IPS-18c (cell line): ENCODE data around the gene INHBB.
A peak's percentile ranks its signal among the peaks of the same experiment; 100 is the strongest.

Experiments used
- H3K4me3 ChIP-seq: 2 replicates; pipeline ENCODE4 v1.7.0; 2013; ENCODE audit warnings: low read depth, mild to moderate bottlenecking, low read length, moderate library complexity; ENCODE audit not compliant: insufficient read depth
- H3K9me3 ChIP-seq: one replicate; pipeline ENCODE4 v1.6.1; 2013; ENCODE audit warnings: mild to moderate bottlenecking, low read length, moderate library complexity; ENCODE audit not compliant: control insufficient read depth, insufficient read depth

Gene INHBB

DNA sequence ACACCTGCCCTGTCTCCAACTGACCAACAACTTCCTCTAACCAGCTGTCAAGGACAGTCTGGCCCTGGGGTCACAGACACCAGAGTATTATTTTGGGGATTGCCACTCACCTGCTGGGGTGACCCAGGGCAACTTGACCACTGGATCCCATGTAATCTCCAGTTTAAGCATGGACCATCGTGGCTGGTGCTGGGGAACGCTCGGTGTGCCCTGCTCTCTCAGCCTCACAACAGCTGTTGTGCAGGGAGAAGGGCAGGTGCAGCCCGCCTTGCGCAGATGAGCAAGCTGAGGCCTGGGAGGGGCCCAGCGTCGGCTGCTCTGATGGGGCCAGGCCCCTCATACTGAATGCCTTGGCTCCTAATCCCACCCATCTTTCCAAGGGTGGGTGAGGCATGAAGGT lies 21.0 kb upstream of the INHBB start:
- Histone ChIP-seq H3K4me3 (no peak overlapping the region), H3K9me3 (no peaks in the 10 kb centered on the region)

DNA sequence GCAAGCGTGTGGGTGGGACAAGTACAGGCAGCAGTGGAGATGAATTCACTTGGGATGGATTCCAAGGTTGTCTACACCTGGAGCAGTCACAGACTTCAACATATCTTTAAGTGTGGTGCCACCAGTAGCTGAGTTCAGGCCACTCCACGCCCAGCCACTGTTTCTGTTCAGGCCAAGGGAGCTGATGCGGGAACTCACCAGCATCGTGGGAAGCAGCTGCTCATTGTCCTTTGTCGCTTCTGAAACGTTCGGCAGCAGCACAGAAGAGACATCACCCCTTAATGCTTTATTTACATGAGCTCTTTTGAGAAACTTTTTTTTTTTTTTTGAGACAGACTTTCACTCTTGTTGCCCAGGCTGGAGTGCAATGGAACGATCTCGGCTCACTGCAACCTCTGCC lies 19.9 kb upstream of the INHBB start:
- H3K4me3 ChIP-seq, result no peak overlapping the region
- no peaks in the 10 kb centered on the region for H3K9me3 ChIP-seq

DNA sequence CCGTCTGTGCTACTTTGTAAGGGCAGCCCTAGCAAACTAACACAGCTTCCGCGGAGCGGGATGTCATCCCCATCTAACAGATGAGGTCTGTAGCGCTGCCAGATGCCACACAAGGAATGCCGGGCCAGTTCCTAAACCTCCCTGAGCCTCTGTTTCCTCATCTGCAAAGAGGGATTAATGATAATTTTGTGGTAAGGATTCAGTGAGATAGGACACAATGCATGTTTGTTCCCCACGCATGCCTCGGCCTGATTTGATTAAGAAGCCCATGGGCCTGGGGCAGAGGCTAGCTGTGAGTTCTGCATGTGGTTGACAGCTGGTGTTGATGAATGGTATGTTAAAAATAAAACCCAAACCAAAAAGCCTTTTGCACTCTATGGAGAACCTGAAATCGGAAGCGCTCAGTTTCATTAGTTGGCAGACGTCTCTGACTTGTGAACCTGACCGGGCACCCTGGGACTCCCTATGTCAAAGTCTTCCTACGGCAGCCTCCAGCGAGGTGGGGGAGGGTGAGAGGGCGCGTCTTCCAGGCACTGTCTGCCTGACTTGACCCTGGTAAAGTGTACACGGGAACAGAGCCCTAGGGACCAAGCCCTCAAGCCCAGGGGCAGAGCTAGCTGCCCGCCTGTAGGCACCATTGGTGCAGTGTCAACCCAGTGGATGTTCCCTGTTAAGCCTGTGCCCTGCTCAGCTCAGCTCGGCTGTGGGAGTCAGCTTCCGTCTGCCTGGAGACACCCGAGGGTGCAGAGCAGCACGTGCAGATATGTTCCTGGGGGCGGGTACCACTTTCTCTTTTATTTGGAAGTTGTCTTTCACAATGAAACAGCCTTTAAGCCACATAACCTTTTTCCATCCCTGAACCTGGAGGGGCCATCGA lies 14.8 kb upstream of the INHBB start:
- no peak overlapping the region for H3K4me3 ChIP-seq
- no peaks in the 10 kb centered on the region for H3K9me3 ChIP-seq

DNA sequence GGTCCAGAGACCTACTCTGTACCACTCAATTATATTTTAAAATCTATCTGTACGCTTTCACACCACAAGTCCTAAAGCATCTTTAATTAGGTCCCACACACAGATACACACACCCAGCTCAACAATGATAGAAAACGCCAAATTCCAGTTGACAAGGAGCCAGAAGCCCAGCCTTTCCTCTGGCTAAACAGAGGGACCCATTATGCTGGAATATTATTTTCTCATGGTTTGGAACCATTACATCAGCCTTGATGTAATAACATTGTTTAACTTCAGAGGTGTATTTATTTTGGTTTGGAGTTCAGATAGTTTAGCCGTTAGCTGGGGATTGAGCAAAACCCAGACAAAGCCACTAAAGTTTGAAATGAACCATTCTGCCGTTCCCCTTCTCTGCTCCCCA lies 14.0 kb upstream of the INHBB start:
- H3K9me3 ChIP-seq, result no peaks in the 10 kb centered on the region
- no peak overlapping the region for H3K4me3 ChIP-seq

DNA sequence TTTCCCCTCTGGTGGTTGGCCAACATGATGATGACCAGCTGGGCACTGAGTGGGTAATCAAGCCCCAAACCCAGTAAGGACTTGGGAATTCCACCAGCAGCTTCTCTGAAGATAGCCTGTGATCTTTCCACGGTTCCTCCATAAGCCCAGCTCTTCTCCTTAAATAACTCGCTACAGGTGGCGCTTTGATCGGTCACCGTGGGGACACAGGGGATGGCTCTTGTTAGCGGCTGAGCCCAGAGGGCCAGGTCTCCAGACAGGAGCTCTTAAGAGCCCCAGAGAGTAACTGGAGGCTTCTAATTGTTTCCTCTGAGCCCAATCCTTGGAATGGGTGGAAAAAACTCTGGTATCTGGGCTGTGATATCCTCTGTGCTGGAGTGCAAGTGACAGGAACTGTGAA lies 13.6 kb upstream of the INHBB start:
- Histone ChIP-seq H3K4me3 (no peak overlapping the region), H3K9me3 (no peaks in the 10 kb centered on the region)

DNA sequence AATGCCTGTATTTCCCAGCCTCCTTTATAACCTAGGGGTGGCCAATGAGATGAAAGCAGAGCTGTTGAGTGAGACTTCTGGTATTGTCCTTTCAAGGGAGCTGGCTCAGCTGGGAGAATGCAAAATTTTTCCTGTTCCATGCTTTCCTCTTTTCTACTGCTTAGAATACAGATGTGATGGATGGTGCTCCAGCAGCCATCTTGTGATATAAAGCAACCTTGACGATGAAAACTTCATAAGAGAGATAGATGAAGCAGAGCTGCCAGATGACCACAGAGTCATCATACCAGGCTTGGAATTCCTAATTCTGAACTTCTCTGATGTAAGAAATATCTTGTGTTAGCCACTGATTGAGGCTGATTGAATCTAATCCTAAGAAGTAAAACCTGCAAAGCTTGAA lies 11.9 kb upstream of the INHBB start:
- H3K4me3 ChIP-seq, result no peak overlapping the region
- H3K9me3 ChIP-seq, result no peaks in the 10 kb centered on the region

DNA sequence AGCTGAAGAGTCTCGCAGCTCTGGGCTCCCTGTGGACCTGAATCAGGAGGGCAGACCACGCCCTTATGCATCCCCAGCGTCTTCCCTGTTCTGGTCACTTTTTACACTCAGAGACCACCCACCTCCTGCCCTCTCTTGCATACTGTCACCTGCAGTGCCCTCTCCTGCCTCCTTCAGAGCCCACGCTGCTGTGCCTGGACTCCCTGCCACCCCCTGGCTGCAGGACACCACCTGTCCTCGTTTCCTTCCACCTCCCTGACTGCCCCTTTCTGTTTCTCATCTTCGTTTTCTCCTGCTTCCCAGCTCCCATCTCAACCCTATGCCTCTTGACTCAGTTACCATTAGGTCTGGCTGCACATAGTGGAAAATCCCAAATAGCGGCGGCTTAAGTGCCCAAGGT lies 9.2 kb upstream of the INHBB start:
- H3K4me3 ChIP-seq, result no peak overlapping the region
- peaks cover 4% of the 10 kb centered on the region for H3K9me3 ChIP-seq

DNA sequence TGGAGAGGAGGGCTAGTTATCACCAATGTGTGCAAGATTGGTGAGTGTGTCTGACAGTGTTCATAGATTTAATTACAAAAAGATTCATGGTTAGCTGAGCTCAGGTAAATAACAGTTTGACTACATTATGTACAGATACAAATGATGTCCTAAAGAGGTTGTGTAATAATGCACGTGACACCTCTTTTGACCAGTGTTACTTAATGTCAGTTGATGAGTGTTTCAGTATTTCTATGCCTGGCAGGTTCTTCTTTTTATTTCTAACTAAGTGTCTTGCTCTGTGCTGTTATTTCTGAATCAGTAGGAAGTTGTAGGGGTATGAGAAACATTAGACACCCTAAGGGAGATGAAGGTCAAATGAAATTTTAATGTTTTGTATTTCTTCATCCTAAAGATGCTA lies 7.9 kb upstream of the INHBB start:
- Histone ChIP-seq H3K4me3 (no peak overlapping the region), H3K9me3 (peaks cover 4% of the 10 kb centered on the region)

DNA sequence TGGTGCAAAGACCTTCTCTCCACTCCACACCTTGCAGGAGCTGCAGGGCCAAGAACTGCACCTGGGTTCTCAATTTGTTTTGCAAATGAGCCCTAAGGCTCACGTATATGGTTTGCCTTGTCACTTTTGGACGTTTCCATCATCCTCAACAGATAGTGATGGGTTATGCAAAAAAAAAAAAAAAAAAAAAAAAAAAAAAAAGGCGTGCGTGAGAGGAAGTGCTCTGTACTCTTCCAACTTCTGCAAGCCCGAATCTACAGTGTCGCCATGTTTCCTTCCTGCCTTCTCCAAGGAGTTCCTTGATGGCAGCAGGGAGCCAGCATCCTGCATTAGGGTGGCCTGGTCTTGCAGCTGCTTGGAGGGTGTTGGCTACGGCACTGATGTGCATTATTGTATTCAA lies 4.0 kb upstream of the INHBB start:
- no peak overlapping the region for H3K4me3 ChIP-seq
- H3K9me3 ChIP-seq, result peaks cover 4% of the 10 kb centered on the region

DNA sequence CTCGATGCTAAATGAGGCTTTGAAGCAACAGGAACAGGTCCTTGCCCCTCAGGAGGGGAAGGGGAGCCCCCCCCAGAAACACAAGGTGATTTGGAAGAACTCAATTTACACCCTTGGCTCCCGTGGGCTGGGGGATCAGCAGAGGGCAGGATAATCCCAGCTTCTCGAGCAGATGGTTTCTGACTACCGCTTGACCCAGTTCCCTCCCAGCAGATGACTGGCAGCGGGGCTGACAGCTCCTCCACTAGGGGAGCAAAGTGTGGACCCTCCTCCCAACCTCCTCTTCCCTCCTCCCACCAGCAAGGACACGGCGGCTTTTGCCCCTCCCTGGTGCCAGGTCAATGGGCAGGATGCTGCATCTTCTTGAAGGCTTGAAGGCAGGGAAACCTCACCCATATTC lies 3.5 kb upstream of the INHBB start:
- Histone ChIP-seq H3K9me3 (peaks cover 4% of the 10 kb centered on the region), H3K4me3 (no peak overlapping the region)

DNA sequence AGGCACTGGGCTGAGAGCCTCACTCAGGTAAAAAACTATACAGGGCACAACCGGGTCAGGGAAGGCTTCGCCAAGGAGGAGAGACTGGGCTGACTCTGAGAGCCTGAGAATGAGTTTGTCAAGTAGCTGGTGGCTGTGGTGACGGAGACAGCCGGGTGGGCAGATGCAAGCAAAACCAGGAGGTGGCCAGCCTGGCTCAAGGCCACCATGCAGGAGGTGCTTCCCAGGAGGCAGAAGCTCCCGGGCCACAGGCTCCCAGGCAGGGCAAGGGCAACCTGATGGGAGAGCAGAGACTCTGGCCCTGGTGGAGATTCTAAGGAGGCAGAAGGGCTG lies 2.9 kb upstream of the INHBB start:
- peaks cover 4% of the 10 kb centered on the region for H3K9me3 ChIP-seq
- H3K4me3 ChIP-seq, result no peak overlapping the region

DNA sequence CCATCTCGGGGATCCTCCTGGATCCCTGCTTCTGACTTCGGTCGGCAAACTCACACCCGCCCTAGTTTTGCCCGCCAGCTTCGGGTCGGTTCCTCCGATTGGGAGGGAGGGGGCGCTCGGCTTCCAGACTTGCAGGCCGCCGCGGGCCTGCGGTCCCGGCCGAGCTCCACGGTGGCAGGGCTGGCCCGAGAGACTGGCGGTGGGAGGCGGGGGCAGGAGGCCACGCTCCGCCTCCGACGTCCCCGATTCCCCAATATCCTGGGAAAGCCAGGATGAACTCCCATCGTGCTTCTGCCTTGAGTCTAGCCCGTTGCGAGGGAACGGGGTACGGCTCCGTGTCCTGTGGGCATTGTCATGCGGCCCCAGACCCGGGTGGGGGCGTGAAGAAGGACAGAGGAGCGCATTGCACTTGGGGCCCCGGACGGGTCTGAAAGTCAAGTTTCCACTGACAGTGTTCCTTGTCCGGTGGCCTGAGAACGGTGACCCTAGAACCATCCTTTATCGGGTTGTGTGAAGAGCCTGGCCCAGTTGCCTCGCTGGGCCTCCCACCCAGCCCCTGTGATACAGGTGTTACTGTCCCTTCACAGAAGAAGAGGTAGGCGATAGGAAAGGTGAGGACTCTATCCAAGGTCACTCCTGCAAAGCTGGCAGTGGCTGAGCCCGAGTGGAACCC lies 2.4 kb upstream of the INHBB start:
- peaks cover 4% of the 10 kb centered on the region for H3K9me3 ChIP-seq
- H3K4me3 ChIP-seq, result 0 out of 2 replicates have a peak overlapping the region, but pooled peaks have one; percentile 21

DNA sequence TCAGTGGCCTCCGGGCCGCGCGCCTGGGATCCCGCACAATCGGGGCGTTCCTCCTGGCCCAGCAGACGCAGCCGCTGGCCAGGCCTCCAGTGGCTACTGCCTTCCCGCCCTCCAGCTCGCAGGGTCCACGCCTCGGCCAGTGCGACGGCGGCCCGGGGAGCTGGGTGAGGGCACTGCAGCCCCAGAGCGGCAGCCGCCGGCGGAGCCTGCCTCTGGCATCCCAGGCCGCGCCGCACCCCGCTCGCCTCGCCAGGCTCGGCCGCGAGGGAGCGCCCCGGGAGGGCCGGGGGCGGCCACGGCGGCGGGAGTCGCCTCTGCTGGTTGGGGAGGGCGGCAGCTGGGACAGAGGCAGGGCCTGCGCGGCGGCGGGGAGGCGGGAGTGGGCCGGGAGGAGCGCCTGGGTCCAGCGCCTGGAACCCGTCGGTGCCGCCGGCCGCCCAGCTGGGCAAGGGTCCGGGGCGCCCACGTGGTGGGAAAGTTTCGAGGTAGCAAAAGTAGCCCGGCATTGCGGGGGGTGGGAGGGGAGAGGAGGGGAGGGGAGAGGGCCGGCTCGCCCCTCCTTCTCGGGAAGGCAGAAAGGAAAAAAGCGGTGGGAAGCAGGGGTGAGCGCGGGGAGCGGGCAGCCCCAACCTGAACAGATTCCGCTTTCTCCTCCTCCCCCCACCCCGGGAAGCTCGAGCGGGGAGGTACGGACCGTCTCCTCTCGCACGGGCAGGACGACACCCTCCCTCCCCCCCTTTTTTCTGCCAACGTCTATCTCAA lies 1.5 kb upstream of the INHBB start:
- Histone ChIP-seq H3K9me3 (peaks cover 1% of the 10 kb centered on the region), H3K4me3 (peak overlapping the region; percentile 28; the same call in 1 of the 2 replicates)

DNA sequence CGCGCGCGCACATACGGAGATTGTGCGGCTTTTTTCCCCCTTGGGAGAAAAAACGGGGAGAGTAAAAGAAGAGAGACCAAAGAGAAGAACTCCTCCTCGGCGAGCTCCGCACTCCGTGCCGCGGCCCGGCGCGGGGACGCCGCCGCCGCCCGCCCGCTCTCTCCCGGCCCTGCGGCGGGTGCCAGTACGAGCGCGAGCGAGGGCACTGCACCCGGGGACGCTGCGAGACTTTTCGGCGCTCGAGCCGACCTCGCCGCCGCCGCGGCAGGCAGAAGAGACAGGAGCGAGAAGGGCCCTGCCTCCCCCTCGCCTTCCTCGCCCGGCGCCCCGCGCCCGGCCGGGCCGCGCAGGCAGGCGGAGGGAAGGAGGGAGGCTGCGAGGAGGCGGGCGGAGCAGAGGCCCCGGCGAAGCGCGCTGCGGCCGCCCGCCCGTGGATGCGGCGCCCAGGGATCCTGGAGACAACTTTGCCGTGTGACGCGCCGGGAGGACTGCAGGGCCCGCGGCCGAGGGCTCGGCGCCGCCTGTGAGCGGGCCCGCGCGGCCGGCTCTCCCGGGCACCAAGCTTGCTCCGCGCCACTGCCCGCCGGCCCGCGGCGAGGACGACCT lies 857 bp upstream of the INHBB start:
- Histone ChIP-seq H3K9me3 (no peaks in the 10 kb centered on the region), H3K4me3 (peak overlapping the region; percentile 28; the same call in 1 of the 2 replicates)

DNA sequence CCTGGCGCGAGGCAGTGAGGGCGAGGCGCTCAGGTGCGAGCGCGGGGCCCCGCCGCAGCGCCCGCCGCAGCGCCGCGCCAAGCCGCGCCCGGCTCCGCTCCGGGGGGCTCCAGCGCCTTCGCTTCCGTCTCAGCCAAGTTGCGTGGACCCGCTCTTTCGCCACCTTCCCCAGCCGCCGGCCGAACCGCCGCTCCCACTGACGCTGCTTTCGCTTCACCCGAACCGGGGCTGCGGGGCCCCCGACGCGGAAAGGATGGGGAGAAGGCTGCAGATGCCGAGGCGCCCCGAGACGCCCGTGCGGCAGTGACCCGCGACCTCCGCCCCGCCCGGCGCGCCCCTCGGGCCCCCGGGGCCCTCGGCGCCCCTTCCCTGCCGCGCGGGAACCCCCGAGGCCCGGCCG lies 328 bp upstream of the INHBB start:
- no peaks in the 10 kb centered on the region for H3K9me3 ChIP-seq
- peak overlapping the region; percentile 28; the same call in 1 of the 2 replicates for H3K4me3 ChIP-seq

DNA sequence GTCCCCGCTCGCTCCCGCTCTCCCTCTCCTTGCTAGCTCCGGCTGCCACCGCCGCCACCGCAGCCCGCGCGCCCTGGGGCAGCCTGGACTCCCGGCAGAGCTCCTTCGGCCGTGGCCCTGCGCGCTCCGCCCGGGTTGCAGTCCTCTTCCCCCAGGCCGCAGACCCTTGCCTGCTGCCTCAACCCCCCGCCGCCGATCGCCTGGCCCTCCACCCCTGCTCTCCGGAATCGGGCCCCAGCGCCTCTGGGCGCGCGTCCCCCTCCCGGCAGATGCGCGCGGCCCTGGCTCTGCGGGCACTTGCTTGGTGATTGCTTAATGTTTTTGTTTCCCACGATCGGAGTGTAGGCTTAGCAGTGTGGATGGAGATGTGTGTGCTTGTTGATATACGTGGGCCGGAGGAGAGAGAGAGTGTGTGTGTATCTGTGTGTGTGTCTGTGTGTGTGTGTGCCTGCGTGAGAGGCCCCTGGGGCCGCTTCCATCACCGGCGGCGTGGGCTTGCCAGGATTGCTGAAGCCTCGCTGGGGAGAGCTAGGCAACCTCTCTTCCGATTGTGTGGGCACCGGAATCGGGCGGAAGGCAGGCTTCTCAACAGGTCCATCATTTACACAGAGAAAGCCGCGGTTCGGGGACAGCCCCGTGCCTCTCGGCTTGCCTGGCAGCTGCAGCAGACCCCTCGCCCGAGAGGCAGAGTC lies 877 bp downstream of the INHBB start:
- Histone ChIP-seq H3K4me3 (peak overlapping the region; percentile 25; the same call in 1 of the 2 replicates), H3K9me3 (no peaks in the 10 kb centered on the region)
